Muscle of leg (tissue), 11 donors: ENCODE data around the gene TMEM143. TPM values are rescaled to one million over a fixed set of nuclear protein-coding genes. Genes with fewer than 3 reads are reported as not detected.
"Not testable (repeated sequence)": the region's sequence is repeated elsewhere in the genome, so short reads cannot be mapped to it uniquely, and the experiment has no call there.

ENCODE experiments used
- DNase-seq: peaks from one replicate; pipeline ENCODE4 v3.0.0; 2013
- H3K27ac ChIP-seq: one replicate; pipeline ENCODE4 v1.5.1; 2013; ENCODE audit warnings: mild to moderate bottlenecking, low read length, control low read depth
- H3K27me3 ChIP-seq: one replicate; pipeline ENCODE4 v1.6.1; 2013; ENCODE audit warnings: low read length; ENCODE audit not compliant: control insufficient read depth, insufficient read depth
- H3K36me3 ChIP-seq: one replicate; pipeline ENCODE4 v1.6.1; 2013; ENCODE audit warnings: low read length; ENCODE audit not compliant: control insufficient read depth, insufficient read depth
- H3K4me1 ChIP-seq: one replicate; pipeline ENCODE4 v1.6.1; 2013; ENCODE audit warnings: low read length; ENCODE audit not compliant: control insufficient read depth, insufficient read depth
- H3K4me3 ChIP-seq: one replicate; pipeline ENCODE4 v1.5.1; 2013; ENCODE audit warnings: low read length, control low read depth
- H3K9me3 ChIP-seq: replicated peaks from 2 replicates; pipeline ENCODE4 v1.6.1; 2013; ENCODE audit warnings: low read depth, low read length; ENCODE audit not compliant: control insufficient read depth
- WGBS: methylation state at CpG from one replicate; pipeline ENCODE4 v1.1.5; 2013; ENCODE audit warnings: missing lambda C conversion rate; ENCODE audit not compliant: insufficient coverage; 5-methylcytosine and 5-hydroxymethylcytosine counted together
- polyA plus RNA-seq, 8 donors: library from polyadenylated mRNA; unstranded; fragments of 120-200 nt; gene quantifications; one replicate each; pipeline versions ENCODE4 v1.2.1 to v1.2.3, GENCODE V29; 2013; ENCODE audit warnings: inconsistent platforms in 1 of 8, low replicate concordance in 1 of 8; ENCODE audit not compliant: insufficient read length in 8 of 8, insufficient read depth in 1 of 8
- total RNA-seq: library from RNA; stranded (reverse); fragments of 120-200 nt; gene quantifications from one replicate; pipeline ENCODE4 v1.2.4, GENCODE V29; 2013

The TMEM143 gene
- total and polyA plus RNA-seq, 9 donors: 4.1 to 17.4 (median 14.9) TPM

GRCh38 chr19:48397263-48398101 is 33.7 kb upstream of the TMEM143 start:
- Histone ChIP-seq H3K4me3 (peak overlapping the region; percentile 38), H3K27ac (peak overlapping the region; percentile 51), H3K36me3 (no peaks in the 10 kb centered on the region), H3K27me3 (peaks cover 57% of the 10 kb centered on the region), H3K9me3 (no peaks in the 10 kb centered on the region), H3K4me1 (peaks cover 50% of the 10 kb centered on the region)
- WGBS: 31% methylated on average over 22 of the region's 22 CpGs
- peak; percentile 36 for DNase-seq

GRCh38 chr19:48396824-48397176 is 33.1 kb upstream of the TMEM143 start:
- Histone ChIP-seq H3K9me3 (no peaks in the 10 kb centered on the region), H3K27ac (no peak overlapping the region), H3K4me1 (peaks cover 50% of the 10 kb centered on the region), H3K4me3 (no peak overlapping the region), H3K27me3 (peaks cover 57% of the 10 kb centered on the region), H3K36me3 (no peaks in the 10 kb centered on the region)
- no peak for DNase-seq
- WGBS: 75% methylated on average over 1 of the region's 2 CpGs

GRCh38 chr19:48396016-48396823 is 32.5 kb upstream of the TMEM143 start:
- no peak for DNase-seq
- H3K36me3 ChIP-seq: no peaks in the 10 kb centered on the region
- WGBS: 39% methylated on average over 20 of the region's 24 CpGs
- H3K4me3 ChIP-seq: no peak overlapping the region
- H3K9me3 ChIP-seq: no peaks in the 10 kb centered on the region
- peaks cover 52% of the 10 kb centered on the region for H3K4me1 ChIP-seq
- no peak overlapping the region for H3K27ac ChIP-seq
- H3K27me3 ChIP-seq: peaks cover 57% of the 10 kb centered on the region

- H3K4me3 ChIP-seq: no peak overlapping the region
- H3K27me3 ChIP-seq: peaks cover 57% of the 10 kb centered on the region
- no peaks in the 10 kb centered on the region for H3K36me3 ChIP-seq
- H3K9me3 ChIP-seq: no peaks in the 10 kb centered on the region
- peaks cover 52% of the 10 kb centered on the region for H3K4me1 ChIP-seq
- WGBS: 14% methylated on average over 6 of the region's 9 CpGs
- no peak for DNase-seq
- H3K27ac ChIP-seq: no peak overlapping the region
Measured at GRCh38 chr19:48395499-48395898, 31.8 kb upstream of the TMEM143 start.

- WGBS: no CpG with 5 or more reads among the region's 6 CpGs
- no peak for DNase-seq
- no peaks in the 10 kb centered on the region for H3K36me3 ChIP-seq
- peaks cover 57% of the 10 kb centered on the region for H3K27me3 ChIP-seq
- no peak overlapping the region for H3K4me3 ChIP-seq
- H3K4me1 ChIP-seq: peaks cover 56% of the 10 kb centered on the region
- no peak overlapping the region for H3K27ac ChIP-seq
- no peaks in the 10 kb centered on the region for H3K9me3 ChIP-seq
Measured at GRCh38 chr19:48395170-48395455, 31.4 kb upstream of the TMEM143 start.

GRCh38 chr19:48394331-48395169 is 30.8 kb upstream of the TMEM143 start:
- no peak for DNase-seq
- H3K4me3 ChIP-seq: no peak overlapping the region
- H3K36me3 ChIP-seq: peaks cover 1% of the 10 kb centered on the region
- WGBS: 7% methylated on average over 18 of the region's 38 CpGs
- H3K27me3 ChIP-seq: peaks cover 57% of the 10 kb centered on the region
- peaks cover 58% of the 10 kb centered on the region for H3K4me1 ChIP-seq
- no peak overlapping the region for H3K27ac ChIP-seq
- no peaks in the 10 kb centered on the region for H3K9me3 ChIP-seq

- DNase-seq: peak; percentile 55
- H3K4me1 ChIP-seq: peaks cover 61% of the 10 kb centered on the region
- H3K4me3 ChIP-seq: peak within 1 kb of the TSS; percentile 25
Measured at GRCh38 chr19:48393559-48394330, 30.0 kb upstream of the TMEM143 start, which contains the start of gene GRIN2D. Gene GRIN2D (plus strand): TSS chr19:48393668. CDS start chr19:48398393, 4,725 bp downstream.

GRCh38 chr19:48392860-48393558 is 29.3 kb upstream of the TMEM143 start:
- DNase-seq: no peak
- peaks cover 60% of the 10 kb centered on the region for H3K4me1 ChIP-seq
- peaks cover 55% of the 10 kb centered on the region for H3K27me3 ChIP-seq
- 73% methylated on average over 13 of the region's 15 CpGs for WGBS
- H3K4me3 ChIP-seq: no peak overlapping the region
- H3K9me3 ChIP-seq: no peaks in the 10 kb centered on the region
- H3K27ac ChIP-seq: no peak overlapping the region
- H3K36me3 ChIP-seq: peaks cover 14% of the 10 kb centered on the region

More at GRCh38 chr19:48393559-48394330, 30.0 kb upstream of the TMEM143 start, which contains the start of gene GRIN2D:
- H3K27ac ChIP-seq: no peak within 1 kb of the TSS
- H3K9me3 ChIP-seq: no peaks in the 10 kb centered on the region
- WGBS: 0% methylated on average over 22 of the region's 40 CpGs
- peaks cover 57% of the 10 kb centered on the region for H3K27me3 ChIP-seq
- peaks cover 9% of the 10 kb centered on the region for H3K36me3 ChIP-seq

- H3K27me3 ChIP-seq: peaks cover 45% of the 10 kb centered on the region
- 67% methylated on average over 1 of the region's 1 CpG for WGBS
- H3K4me1 ChIP-seq: peaks cover 50% of the 10 kb centered on the region
Measured at GRCh38 chr19:48392006-48392344, 28.2 kb upstream of the TMEM143 start.

More at GRCh38 chr19:48392006-48392344, 28.2 kb upstream of the TMEM143 start:
- not testable (repeated sequence) for H3K27ac ChIP-seq, DNase-seq, H3K4me3 ChIP-seq, H3K9me3 ChIP-seq
- H3K36me3 ChIP-seq: peaks cover 22% of the 10 kb centered on the region
